ENCODE data around the gene BATF3. TPM values are rescaled to one million over a fixed set of nuclear protein-coding genes. Genes with fewer than 3 reads are reported as not detected.
"Not testable (repeated sequence)": the region's sequence is repeated elsewhere in the genome, so short reads cannot be mapped to it uniquely, and the experiment has no call there.

The BATF3 gene
- polyA plus RNA-seq (ENCODE audit: insufficient read length in 4 of 4), result 1 to 10 TPM in 3 of 4 donors, under 1 TPM in 1; 0.85 to 1.6 (median 1.4) TPM

- DNase-seq (ENCODE audit: low read depth in 4 of 4, low spot score in 3 of 4), result no peak
Observed at GRCh38 chr1:212699625-212700222, at the start of gene BATF3. Gene BATF3 (minus strand): TSS chr1:212699840. CDS start chr1:212699762, 78 bp downstream.

GRCh38 chr1:212746546-212746945 lies 46.9 kb upstream of the BATF3 start:
- no peak for DNase-seq (ENCODE audit: low read depth in 4 of 4, low spot score in 3 of 4)

DNA sequence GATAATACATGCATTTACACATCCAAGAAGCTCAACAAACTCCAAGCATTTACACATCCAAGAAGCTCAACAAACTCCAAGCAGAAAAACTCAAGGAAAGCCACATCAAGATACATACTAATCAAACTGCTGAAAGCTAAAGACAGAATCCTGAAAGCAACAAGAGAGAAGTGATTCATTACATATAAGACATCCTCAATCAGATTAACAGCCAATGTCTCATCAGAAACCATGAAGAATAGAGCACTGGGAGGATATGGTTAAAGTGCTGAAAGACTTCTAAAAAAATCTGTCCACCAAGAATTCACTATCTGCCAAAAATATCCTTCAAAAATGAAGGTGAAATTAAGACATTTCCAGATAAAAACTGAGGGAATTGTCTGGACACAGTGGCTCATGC lies 45.7 kb upstream of the BATF3 start:
- no peak for DNase-seq (ENCODE audit: low read depth in 4 of 4, low spot score in 3 of 4)

GRCh38 chr1:212743901-212744475 lies 44.3 kb upstream of the BATF3 start:
- DNase-seq (ENCODE audit: low read depth in 4 of 4, low spot score in 3 of 4), result no peak

DNA sequence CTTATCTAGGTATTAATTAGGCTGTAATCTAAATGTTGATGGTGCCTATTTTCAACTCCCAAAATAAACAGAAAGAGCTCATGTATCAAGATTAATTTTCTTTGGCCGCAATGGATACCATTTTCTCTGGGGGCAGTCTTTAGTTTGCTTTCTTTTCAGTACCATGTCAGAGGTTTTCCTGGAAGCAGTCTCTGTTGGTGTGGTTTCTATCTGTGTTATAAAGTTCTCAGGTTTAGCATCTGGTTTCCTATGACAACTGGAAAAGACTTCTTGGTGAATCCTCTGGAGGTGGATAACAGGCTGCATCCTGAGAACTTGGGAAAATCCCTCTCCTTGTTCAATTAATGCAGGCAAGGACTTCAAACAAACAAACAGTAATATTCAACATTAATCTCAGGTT lies 38.7 kb upstream of the BATF3 start:
- no peak for DNase-seq (ENCODE audit: low read depth in 4 of 4, low spot score in 3 of 4)

- no peak for DNase-seq (ENCODE audit: low read depth in 4 of 4, low spot score in 3 of 4)
Observed at GRCh38 chr1:212737559-212737958, 37.9 kb upstream of the BATF3 start.

DNA sequence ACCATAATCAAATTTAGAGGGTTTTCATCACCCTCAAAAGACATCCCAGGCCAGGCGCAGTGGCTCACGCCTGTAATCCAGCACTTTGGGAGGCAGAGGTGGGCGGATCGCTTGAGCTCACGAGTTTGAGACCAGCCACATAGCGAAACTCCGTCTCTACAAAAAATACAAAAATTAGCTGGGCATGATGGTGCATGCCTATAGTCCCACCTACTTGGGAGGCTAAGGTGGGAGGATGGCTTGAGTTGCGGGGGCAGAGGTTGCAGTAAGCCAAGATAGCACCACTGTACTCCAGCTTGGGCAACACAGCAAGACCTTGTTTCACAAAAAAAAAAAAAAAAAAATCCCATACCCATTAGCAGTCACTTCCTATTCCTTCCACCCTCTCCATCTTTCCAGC lies 33.5 kb upstream of the BATF3 start:
- no peak for DNase-seq (ENCODE audit: low read depth in 4 of 4, low spot score in 3 of 4)

- DNase-seq (ENCODE audit: low read depth in 4 of 4, low spot score in 3 of 4), result no peak
Observed at GRCh38 chr1:212731630-212732029, 32.0 kb upstream of the BATF3 start.

- no peak for DNase-seq (ENCODE audit: low read depth in 4 of 4, low spot score in 3 of 4)
Observed at GRCh38 chr1:212728606-212729005, 29.0 kb upstream of the BATF3 start.

DNA sequence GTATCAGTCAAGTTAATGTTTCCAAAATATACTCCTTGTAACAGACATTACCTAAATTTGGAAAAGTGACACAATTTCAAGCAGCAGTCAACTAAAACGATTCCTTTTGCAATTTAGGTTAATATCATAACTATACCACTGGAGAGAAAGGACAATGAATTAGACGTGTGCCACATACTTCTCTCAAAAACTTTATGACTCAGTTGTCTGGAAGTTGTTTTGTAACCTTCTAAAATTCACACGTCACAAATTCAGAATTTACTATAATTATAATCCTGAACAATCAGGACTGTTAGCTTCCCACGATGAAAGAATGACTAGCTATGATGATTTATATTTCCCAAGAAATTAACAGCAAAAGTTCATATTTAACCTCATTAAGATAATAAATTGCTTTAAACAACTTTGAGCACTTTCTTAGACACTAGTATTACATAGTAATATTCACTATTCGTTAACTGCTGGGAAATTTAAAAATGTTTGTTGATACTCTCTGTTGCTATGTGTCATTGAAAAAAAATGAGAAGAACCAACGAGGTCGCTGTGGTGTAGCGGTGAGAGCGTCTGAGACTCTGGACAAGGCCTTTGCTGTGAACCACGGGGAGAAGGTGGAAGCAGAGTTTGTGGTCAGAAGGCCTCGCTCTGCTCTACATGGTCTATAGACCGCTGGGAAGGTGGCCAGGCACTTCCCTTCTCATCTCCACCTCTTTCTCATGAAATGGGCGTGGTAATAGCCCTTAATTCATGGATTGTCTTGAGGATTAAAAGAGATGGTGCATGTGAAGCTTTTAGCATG lies 27.9 kb upstream of the BATF3 start:
- DNase-seq (ENCODE audit: low read depth in 4 of 4, low spot score in 3 of 4), result no peak

DNA sequence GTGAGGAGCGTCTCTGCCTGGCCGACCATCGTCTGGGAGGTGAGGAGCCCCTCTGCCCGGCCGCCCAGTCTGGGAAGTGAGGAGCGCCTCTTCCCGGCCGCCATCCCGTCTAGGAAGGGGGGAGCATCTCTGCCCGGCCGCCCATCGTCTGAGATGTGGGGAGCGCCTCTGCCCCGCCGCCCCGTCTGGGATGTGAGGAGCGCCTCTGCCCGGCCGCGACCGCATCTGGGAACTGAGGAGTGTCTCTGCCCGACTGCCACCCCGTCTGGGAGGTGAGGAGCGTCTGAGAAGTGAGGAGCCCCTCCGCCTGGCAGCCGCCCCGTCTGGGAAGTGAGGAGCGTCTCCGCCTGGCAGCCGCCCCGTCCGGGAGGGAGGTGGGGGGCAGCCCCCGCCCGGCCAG lies 25.0 kb upstream of the BATF3 start:
- not testable (repeated sequence) for DNase-seq (ENCODE audit: low read depth in 4 of 4, low spot score in 3 of 4)

- DNase-seq (ENCODE audit: low read depth in 4 of 4, low spot score in 3 of 4), result no peak
Observed at GRCh38 chr1:212722270-212722957, 22.8 kb upstream of the BATF3 start.

DNA sequence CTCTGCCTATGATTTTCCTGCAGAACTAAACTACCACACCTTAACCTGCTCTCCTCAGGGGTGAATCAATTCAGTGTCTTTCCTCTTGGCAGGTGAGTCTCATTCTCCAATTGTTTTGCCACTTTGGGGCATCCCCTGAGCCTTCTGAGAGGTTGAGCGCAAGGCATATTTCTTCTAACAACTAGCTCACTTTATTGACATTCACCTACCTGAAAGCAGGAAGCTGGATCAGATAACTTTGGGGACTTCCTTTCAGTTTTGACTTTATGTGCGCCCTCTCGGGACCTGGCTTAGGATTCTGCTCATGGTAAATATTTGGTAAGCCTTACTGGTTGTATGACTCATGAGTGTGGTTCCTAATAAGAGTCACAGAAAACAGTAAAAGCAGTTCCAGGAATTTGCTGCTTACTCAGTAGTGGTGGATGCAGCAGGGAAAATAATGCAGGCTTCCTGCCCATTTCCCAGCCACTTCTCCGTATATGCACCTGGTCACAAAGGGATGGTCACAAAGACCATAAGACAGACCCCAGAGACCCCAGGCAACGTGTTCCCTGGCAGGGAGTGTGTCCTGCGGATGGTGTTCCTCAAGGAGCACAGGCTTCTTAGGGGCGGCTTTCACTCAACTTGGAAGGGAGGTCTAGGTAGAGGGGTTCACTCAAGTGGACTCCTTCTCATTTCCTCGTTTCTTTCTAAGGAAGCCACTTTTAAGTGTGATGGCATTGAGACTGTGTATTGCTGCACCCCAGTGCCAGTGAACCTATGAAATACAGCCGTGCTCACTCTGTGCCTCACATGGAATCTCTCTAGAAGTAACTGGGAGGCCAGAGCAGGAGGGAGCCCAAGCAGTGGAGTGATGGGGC lies 22.0 kb upstream of the BATF3 start:
- no peak for DNase-seq (ENCODE audit: low read depth in 4 of 4, low spot score in 3 of 4)

GRCh38 chr1:212719633-212720032 lies 20.0 kb upstream of the BATF3 start:
- no peak for DNase-seq (ENCODE audit: low read depth in 4 of 4, low spot score in 3 of 4)

DNA sequence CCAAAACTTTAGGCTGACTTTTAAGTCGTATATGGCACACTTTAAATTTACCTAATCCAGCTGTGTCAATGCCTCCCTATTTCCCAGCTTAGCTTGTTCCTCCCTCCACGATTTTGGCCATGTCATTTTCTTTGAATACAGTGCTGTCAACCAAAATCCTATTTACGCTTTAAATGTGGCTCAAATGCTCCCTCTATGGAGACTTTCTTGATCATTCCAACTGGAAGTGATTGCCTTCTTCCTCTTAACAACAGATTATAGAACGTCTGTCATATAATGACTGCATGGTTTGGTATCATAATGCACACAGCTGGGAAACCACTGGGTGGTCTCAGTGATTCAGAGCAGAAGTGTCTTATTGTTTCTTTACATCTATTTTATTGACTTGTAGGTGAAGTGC lies 18.9 kb upstream of the BATF3 start:
- DNase-seq (ENCODE audit: low read depth in 4 of 4, low spot score in 3 of 4), result no peak

DNA sequence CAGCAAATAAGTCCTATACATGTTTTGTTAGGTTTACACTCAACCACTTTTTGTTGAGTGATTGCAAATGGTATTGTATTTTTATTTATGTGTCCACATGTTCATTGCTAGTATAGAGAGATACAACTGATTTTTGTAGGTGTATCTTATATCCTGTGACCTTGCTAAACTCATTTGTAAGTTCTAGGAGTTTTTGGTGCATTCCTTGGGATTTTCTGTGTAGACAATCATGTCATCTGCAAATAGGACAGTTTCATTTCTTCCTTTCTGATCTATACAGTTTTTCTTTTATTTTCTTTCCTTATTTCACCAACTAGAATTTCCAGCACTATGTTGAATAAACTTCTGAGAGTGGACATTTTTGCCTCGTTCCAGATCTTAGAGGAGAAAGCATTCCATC lies 16.5 kb upstream of the BATF3 start:
- no peak for DNase-seq (ENCODE audit: low read depth in 4 of 4, low spot score in 3 of 4)

DNA sequence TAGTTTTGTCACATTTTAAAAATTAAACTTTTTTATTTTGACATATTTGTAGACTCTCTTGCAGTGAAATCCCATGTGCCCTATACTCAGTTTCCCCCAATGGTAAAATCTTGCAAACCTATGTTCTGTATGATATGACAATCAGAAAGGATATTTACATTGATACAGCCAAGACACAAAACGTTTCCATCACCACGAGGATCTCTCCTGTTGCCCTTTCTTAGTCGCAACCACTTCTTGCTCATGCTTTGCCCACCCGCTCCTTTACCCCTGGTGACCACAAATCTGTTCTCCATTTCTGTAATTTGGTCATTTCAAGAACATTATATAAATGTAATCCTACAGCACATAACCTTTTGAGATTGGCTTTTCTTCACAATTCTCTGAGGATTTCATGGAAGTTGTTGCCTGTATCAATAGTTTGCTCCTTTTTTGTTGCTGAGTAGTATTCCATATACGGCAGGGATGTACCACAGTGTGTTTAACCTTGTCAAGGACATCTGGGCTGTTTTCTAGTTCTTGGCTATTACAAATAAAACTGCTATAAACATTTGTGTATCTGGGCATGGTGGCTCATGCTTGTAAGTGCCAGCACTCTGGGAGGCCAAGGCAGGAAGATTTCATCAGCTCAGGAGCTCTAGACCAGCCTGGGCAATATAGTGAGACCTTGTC lies 14.0 kb upstream of the BATF3 start:
- DNase-seq (ENCODE audit: low read depth in 4 of 4, low spot score in 3 of 4), result no peak

DNA sequence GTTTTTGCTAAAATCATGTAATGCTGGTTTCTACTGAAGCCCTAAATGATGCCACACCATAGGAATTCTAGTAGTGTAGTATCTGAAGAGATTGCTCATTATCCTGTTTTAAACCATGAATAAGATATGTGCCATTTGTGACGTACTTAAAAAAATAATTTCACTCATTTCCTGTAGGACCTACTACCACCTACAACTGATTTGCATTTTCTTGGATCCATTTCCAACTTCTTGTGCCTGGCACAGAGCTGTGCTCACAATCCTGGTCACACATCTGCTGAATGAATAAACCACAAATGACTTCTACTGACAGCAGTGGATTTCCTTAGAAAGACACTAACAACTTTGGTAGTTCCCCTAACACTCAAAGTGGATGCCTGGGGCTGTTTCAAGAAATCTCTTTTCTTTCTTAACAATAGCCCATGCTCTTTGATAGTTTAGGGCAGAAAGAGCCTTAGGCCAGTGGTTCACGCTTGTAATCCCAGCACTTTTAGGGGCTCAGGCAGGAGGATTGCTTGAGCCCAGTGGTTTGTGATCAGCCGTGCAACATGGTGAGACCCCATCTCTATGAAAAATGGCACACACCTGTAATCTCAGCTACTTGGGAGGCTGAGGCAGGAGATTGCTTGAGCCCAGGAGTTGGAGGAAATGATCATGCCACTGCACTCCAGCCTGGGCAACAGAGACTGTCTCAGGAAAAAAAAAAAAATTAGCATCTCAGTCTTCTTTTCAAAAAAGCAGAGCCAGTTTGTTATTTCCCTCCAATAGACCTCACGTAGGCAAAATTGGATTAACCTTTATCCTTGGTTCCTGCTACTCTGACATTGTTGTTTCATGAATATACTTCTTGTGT lies 13.0 kb upstream of the BATF3 start:
- no peak for DNase-seq (ENCODE audit: low read depth in 4 of 4, low spot score in 3 of 4)

DNA sequence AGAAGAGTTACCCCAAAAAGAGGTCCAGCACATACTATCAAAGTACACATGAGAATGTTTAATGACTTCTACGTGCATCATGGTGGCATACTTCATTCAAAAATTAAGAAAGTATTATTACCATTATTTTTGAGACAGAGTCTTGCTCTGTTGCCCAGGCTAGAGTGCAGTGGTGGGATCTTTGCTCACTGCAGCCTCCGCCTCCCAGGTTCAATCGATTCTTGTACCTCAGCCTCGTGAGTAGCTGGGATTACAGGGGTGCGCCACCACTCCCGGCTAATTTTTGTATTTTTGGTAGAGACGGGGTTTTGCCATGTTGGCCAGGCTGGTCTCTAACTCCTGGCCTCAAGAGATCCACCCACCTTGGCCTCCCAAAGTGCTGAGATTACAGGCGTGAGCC lies 12.3 kb upstream of the BATF3 start:
- not testable (repeated sequence) for DNase-seq (ENCODE audit: low read depth in 4 of 4, low spot score in 3 of 4)

All from left renal pelvis (tissue), 4 donors.